ENCODE results near the gene TMEM191C. TPM values are rescaled to one million over a fixed set of nuclear protein-coding genes. Genes with fewer than 3 reads are reported as not detected.
"Not testable (repeated sequence)": the region's sequence is repeated elsewhere in the genome, so short reads cannot be mapped to it uniquely, and the experiment has no call there.

Gene TMEM191C
- total RNA-seq, result 1 to 10 TPM in 5 of 7 donors, under 1 TPM in 2; 0.37 to 2.4 (median 1.1) TPM
- 1 to 10 TPM in 1 of 2 donors, under 1 TPM in 1; 0.27 to 1.4 TPM for polyA plus RNA-seq
- long read RNA-seq, donor 1, partial matches to known transcripts, result 1 of 1 reads
- long read RNA-seq, donor 1, other reads (novel, unspliced or antisense), result 0 of 1 reads
- long read RNA-seq, donor 2, partial matches to known transcripts, result 0 of 1 reads
- long read RNA-seq, donor 2, other reads (novel, unspliced or antisense), result 0 of 1 reads
- long read RNA-seq, donor 3, partial matches to known transcripts, result 1 of 1 reads
- long read RNA-seq, donor 3, other reads (novel, unspliced or antisense), result 0 of 1 reads

GRCh38 chr22:21467337-21468193 lies at the start of gene TMEM191C:
TSS of gene TMEM191C (plus strand) at chr22:21467387. CDS start at chr22:21467460, 73 bp downstream.
- DNase-seq; H3K36me3 ChIP-seq; H3K9me3 ChIP-seq; H3K27me3 ChIP-seq; H3K4me1 ChIP-seq (ENCODE audit: insufficient read depth); H3K27ac ChIP-seq; intact Hi-C loops (cut with DNase I): not testable (repeated sequence)
- H3K4me3 ChIP-seq, result peak within 1 kb of the TSS; percentile 35
- WGBS, 3 donors, result 0% methylated on average over 14 of the region's 74 CpGs; no CpG with 5 or more reads in 2 of the 3 donors

- DNase-seq, result peak; percentile 38 to 72 (median 45)
- 0% methylated on average over 17 of the region's 33 CpGs; no CpG with 5 or more reads in 2 of the 3 donors for WGBS, 3 donors
- H3K4me1 ChIP-seq (ENCODE audit: insufficient read depth); H3K27me3 ChIP-seq; intact Hi-C loops (cut with DNase I); H3K27ac ChIP-seq; H3K36me3 ChIP-seq; H3K9me3 ChIP-seq: not testable (repeated sequence)
- H3K4me3 ChIP-seq, result peak overlapping the region; percentile 41
Observed at GRCh38 chr22:21417853-21418252, 49.3 kb upstream of the TMEM191C start.

DNA sequence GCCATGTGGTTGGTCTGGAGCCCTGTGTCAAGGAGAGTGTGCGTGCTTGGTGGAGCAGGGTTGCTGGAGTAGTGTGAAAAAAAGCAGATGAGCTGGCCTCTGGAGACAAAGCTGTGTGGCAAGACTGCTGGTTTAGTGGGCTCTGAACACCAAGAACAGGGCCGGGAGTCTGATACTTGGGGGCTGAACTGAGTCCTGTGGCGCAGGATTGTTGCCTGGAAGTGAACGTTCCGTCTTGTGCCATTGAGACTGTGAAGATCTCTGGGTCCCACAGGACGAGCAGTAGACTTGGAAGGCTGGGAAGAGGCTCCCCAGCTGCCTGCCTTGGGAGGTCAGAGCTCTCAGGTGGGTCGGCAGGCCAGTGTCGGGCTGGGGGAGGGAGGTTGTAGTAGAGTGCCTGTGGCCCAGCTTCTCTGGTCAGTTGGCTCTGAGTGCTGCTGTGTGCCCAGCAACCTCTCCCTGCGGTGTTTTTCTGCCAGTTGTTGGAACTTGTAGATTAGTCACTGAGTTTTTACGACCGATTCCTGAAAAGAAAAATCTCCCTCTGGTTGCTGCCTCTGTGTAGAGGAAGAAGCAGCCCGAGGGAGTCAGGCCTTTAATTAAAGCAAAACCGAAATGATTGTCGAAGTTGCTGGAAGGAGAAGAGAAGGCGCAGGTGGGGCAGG lies 48.1 kb upstream of the TMEM191C start:
- intact Hi-C loops (cut with DNase I); H3K4me3 ChIP-seq; H3K36me3 ChIP-seq; H3K27ac ChIP-seq; H3K9me3 ChIP-seq; H3K27me3 ChIP-seq; H3K4me1 ChIP-seq (ENCODE audit: insufficient read depth): not testable (repeated sequence)
- WGBS, 3 donors, result 47 to 67% (median 65%) methylated on average over 5 of the region's 15 CpGs
- DNase-seq, result peak in 4 of 5 donors; percentile 6 to 37 (median 22)

DNA sequence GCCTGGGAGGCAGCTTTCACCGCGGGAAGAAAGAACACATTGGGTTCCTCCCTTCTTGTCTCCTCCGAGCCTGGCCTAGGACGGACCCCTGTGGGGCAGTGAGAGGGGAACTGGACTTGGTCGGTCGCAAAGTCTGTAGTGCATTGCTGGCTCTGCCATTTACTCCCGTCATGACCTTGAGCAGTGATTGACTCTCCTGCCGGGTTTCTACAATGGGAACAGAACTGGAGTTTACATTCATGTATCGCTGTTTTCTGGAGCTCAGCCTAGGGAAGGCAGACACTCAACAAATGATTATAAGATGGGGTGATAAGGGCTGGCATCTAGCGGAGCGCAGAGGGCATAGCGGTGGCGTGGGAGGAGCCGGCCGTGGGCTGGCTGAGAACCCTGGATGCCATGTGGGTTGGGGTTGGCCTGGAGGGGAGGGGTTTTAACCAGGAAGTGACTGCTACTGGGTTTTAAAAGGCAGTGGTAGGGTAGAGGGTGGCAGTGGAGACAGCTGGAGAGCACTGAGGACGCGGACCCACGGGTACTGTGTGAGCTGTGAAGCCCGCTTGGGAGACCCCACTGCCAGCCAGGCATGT lies 46.9 kb upstream of the TMEM191C start:
- H3K9me3 ChIP-seq; H3K36me3 ChIP-seq; intact Hi-C loops (cut with DNase I); H3K4me1 ChIP-seq (ENCODE audit: insufficient read depth); DNase-seq; H3K27ac ChIP-seq; H3K27me3 ChIP-seq; H3K4me3 ChIP-seq: not testable (repeated sequence)
- 11 to 28% (median 18%) methylated on average over 3 to 6 of the region's 19 CpGs for WGBS, 3 donors

- DNase-seq; H3K27ac ChIP-seq; H3K9me3 ChIP-seq; intact Hi-C loops (cut with DNase I); H3K4me1 ChIP-seq (ENCODE audit: insufficient read depth); H3K36me3 ChIP-seq; H3K4me3 ChIP-seq; H3K27me3 ChIP-seq: not testable (repeated sequence)
- WGBS, 3 donors, result 93% methylated on average over 2 of the region's 12 CpGs; no CpG with 5 or more reads in 2 of the 3 donors
Observed at GRCh38 chr22:21424084-21424709, 43.0 kb upstream of the TMEM191C start.

GRCh38 chr22:21434378-21435233 lies 32.6 kb upstream of the TMEM191C start:
- H3K4me1 ChIP-seq (ENCODE audit: insufficient read depth); H3K27ac ChIP-seq; intact Hi-C loops (cut with DNase I); H3K36me3 ChIP-seq; H3K4me3 ChIP-seq; H3K27me3 ChIP-seq; DNase-seq; H3K9me3 ChIP-seq: not testable (repeated sequence)
- no CpG with 5 or more reads among the region's 15 CpGs for WGBS, 3 donors

- H3K27me3 ChIP-seq; H3K9me3 ChIP-seq; H3K36me3 ChIP-seq; H3K4me1 ChIP-seq (ENCODE audit: insufficient read depth); intact Hi-C loops (cut with DNase I); H3K4me3 ChIP-seq; H3K27ac ChIP-seq: not testable (repeated sequence)
- 7% methylated on average over 4 of the region's 12 CpGs; no CpG with 5 or more reads in 2 of the 3 donors for WGBS, 3 donors
- DNase-seq, result peak in 4 of 5 donors; percentile 12 to 48 (median 23)
Observed at GRCh38 chr22:21435998-21436810, 31.0 kb upstream of the TMEM191C start.

DNA sequence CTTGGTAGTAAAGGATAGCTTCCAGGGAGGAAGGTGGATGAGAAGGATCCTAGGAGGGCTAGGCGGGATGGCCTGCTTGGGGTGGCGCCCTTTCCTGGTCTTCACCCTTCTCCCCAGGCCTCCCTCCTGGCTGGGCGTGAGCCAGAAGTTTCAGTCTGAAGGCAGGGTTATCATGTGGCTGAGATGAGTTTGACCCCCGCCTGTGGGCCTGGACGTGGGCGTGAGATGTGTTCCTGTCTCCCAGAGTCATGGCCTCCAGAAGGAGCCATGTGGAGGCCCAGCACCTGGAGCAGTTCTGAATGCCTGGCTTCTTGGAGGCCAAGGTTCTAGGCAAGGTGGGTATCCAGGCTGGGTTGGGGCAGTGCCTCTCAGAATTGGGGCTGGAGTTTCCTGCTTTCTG lies 29.2 kb upstream of the TMEM191C start:
- H3K4me3 ChIP-seq; H3K9me3 ChIP-seq; H3K27ac ChIP-seq; H3K27me3 ChIP-seq; intact Hi-C loops (cut with DNase I); H3K36me3 ChIP-seq; H3K4me1 ChIP-seq (ENCODE audit: insufficient read depth): not testable (repeated sequence)
- WGBS, 3 donors, result 71 to 93% (median 83%) methylated on average over 4 to 6 of the region's 6 CpGs
- peak in 3 of 5 donors; percentile 2 to 8 (median 7) for DNase-seq

DNA sequence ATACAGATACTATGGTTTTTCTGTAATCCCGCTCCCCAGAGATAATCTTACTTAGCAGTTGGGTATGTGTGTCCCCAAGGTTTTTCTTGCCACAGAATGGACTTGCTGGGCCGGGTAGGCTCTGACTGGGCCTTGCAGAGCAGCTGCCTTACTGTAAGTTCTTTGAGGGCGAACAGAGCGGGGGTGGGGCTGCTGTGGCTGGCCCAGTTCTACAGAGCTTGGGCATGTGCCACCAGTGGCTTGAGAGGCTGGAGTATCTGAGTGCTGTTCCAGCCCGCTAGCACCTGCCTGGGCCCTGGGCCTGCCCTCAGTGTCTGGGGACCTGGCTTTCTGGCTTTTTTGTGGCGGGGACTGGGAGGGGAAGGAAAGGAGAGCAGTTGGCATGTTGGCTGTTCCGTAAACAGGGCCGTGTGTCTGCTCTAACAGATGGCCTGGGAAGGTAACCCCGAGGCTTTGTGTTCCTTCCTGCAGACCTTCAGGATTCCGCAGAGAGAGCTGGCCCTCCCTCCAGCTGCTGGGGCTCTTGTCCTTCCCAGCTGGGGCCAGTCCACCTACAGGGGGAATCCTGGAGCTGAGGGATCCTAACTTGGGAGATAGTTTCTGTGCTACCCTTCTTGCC lies 27.1 kb upstream of the TMEM191C start:
- intact Hi-C loops (cut with DNase I); H3K27ac ChIP-seq; DNase-seq; H3K9me3 ChIP-seq; H3K27me3 ChIP-seq; H3K4me1 ChIP-seq (ENCODE audit: insufficient read depth); H3K36me3 ChIP-seq; H3K4me3 ChIP-seq: not testable (repeated sequence)
- WGBS, 3 donors, result no CpG with 5 or more reads among the region's 10 CpGs
